ENCODE results near the gene PKD2.

PKD2 gene

GRCh38 chr4:88090898-88091297 lies 83.5 kb downstream of the PKD2 start:
- no peak for TF ChIP-seq CTCF (IDR thresholded peaks at IDR 0.05; ENCODE audit: low read depth, low read length)

GRCh38 chr4:88091378-88091777 lies 83.9 kb downstream of the PKD2 start:
- DNase-seq (ENCODE audit: extremely low read depth, low read depth), result no peak
- no peak for TF ChIP-seq CTCF (IDR thresholded peaks at IDR 0.05; ENCODE audit: low read depth, low read length)

More at GRCh38 chr4:88090898-88091297, 83.5 kb downstream of the PKD2 start:
- no peak for DNase-seq (ENCODE audit: extremely low read depth, low read depth)

- TF ChIP-seq CTCF (IDR thresholded peaks at IDR 0.05; ENCODE audit: low read depth, low read length), result no peak
- DNase-seq (ENCODE audit: extremely low read depth, low read depth), result no peak
Measured at GRCh38 chr4:88093874-88094273, 86.4 kb downstream of the PKD2 start.

- TF ChIP-seq CTCF (IDR thresholded peaks at IDR 0.05; ENCODE audit: low read depth, low read length), result no peak
- no peak for DNase-seq (ENCODE audit: extremely low read depth, low read depth)
Measured at GRCh38 chr4:88097301-88097700, 89.9 kb downstream of the PKD2 start.

- no peak for DNase-seq (ENCODE audit: extremely low read depth, low read depth)
- no peak for TF ChIP-seq CTCF (IDR thresholded peaks at IDR 0.05; ENCODE audit: low read depth, low read length)
Measured at GRCh38 chr4:88097781-88098180, 90.3 kb downstream of the PKD2 start.

GRCh38 chr4:88098993-88099752 lies 91.7 kb downstream of the PKD2 start:
- TF ChIP-seq CTCF (IDR thresholded peaks at IDR 0.05; ENCODE audit: low read depth, low read length), result no peak
- no peak for DNase-seq (ENCODE audit: extremely low read depth, low read depth)

- TF ChIP-seq CTCF (IDR thresholded peaks at IDR 0.05; ENCODE audit: low read depth, low read length), result no peak
- no peak for DNase-seq (ENCODE audit: extremely low read depth, low read depth)
Measured at GRCh38 chr4:88101165-88101564, 93.7 kb downstream of the PKD2 start.

Measured in AG09319 (cell line).